ENCODE data around the gene DENND2D.
"Not testable (repeated sequence)": the region's sequence is repeated elsewhere in the genome, so short reads cannot be mapped to it uniquely, and the experiment has no call there.

DENND2D gene

GRCh38 chr1:111221633-111222291 is 21.3 kb upstream of the DENND2D start:
- DNase-seq, result no peak

- DNase-seq, result no peak
These were observed 20.8 kb upstream of the DENND2D start for GRCh38 chr1:111221276-111221632.

- no peak for DNase-seq
These were observed 19.9 kb upstream of the DENND2D start for GRCh38 chr1:111220302-111220890.

GRCh38 chr1:111219557-111220286 is 19.3 kb upstream of the DENND2D start:
- DNase-seq, result no peak

GRCh38 chr1:111218701-111219556 is 18.5 kb upstream of the DENND2D start:
- no peak for DNase-seq

GRCh38 chr1:111217183-111217910 is 16.9 kb upstream of the DENND2D start:
- no peak for DNase-seq

- no peak for DNase-seq
These were observed 16.3 kb upstream of the DENND2D start for GRCh38 chr1:111216751-111217150.

GRCh38 chr1:111215285-111215684 is 14.8 kb upstream of the DENND2D start:
- not testable (repeated sequence) for DNase-seq

GRCh38 chr1:111214884-111215283 is 14.4 kb upstream of the DENND2D start:
- DNase-seq, result no peak

GRCh38 chr1:111214074-111214801 is 13.8 kb upstream of the DENND2D start:
- DNase-seq, result no peak

- DNase-seq, result no peak
These were observed 13.0 kb upstream of the DENND2D start for GRCh38 chr1:111213412-111213811.

- no peak for DNase-seq
These were observed 12.3 kb upstream of the DENND2D start for GRCh38 chr1:111212634-111213335.

- DNase-seq, result no peak
These were observed 11.5 kb upstream of the DENND2D start for GRCh38 chr1:111211921-111212320.

GRCh38 chr1:111209622-111210021 is 9.2 kb upstream of the DENND2D start:
- no peak for DNase-seq

GRCh38 chr1:111208921-111209320 is 8.5 kb upstream of the DENND2D start:
- no peak for DNase-seq

- no peak for DNase-seq
These were observed 5.2 kb upstream of the DENND2D start for GRCh38 chr1:111205714-111206050.

- DNase-seq, result no peak
These were observed 4.7 kb upstream of the DENND2D start for GRCh38 chr1:111204983-111205713.

- no peak for DNase-seq
These were observed 3.9 kb upstream of the DENND2D start for GRCh38 chr1:111204201-111204982.

- DNase-seq, result peak; percentile 29
These were observed 3.3 kb upstream of the DENND2D start for GRCh38 chr1:111203681-111204200.

Measured in fibroblast of skin of back (primary cell).